Activated naive CD8-positive, alpha-beta T cell (primary cell): ENCODE measurements around the gene DCST1.

Source experiments
- H3K27ac Mint-ChIP-seq: one replicate; pipeline ENCODE4 v1.8.0; 2021; ENCODE audit warnings: mixed read lengths
- H3K27me3 Mint-ChIP-seq: one replicate; pipeline ENCODE4 v1.8.0; 2021; ENCODE audit warnings: mixed read lengths
- H3K36me3 Mint-ChIP-seq: one replicate; pipeline ENCODE4 v1.8.0; 2021; ENCODE audit warnings: mixed read lengths
- H3K4me1 Mint-ChIP-seq: one replicate; pipeline ENCODE4 v1.8.0; 2021; ENCODE audit warnings: low read depth, mixed read lengths
- H3K4me3 Mint-ChIP-seq: one replicate; pipeline ENCODE4 v1.8.0; 2021; ENCODE audit warnings: mild to moderate bottlenecking, mixed read lengths
- H3K9me3 Mint-ChIP-seq: one replicate; pipeline ENCODE4 v1.8.0; 2021; ENCODE audit warnings: low read depth, mixed read lengths

Gene DCST1

GRCh38 chr1:155085504-155086127 is 52.0 kb downstream of the DCST1 start:
- H3K27me3 Mint-ChIP-seq = peaks cover 17% of the 10 kb centered on the region
- H3K4me1 Mint-ChIP-seq = peaks cover 38% of the 10 kb centered on the region
- peak overlapping the region; percentile 93 for H3K27ac Mint-ChIP-seq
- peak overlapping the region; percentile 96 for H3K4me3 Mint-ChIP-seq
- no peaks in the 10 kb centered on the region for H3K9me3 Mint-ChIP-seq
- H3K36me3 Mint-ChIP-seq = no peaks in the 10 kb centered on the region

- peak overlapping the region; percentile 16 for H3K27ac Mint-ChIP-seq
- peak overlapping the region; percentile 49 for H3K4me3 Mint-ChIP-seq
- H3K36me3 Mint-ChIP-seq = no peaks in the 10 kb centered on the region
- H3K9me3 Mint-ChIP-seq = no peaks in the 10 kb centered on the region
- H3K27me3 Mint-ChIP-seq = peaks cover 14% of the 10 kb centered on the region
- H3K4me1 Mint-ChIP-seq = peaks cover 37% of the 10 kb centered on the region
These were observed 52.6 kb downstream of the DCST1 start for GRCh38 chr1:155086128-155086741.

GRCh38 chr1:155086856-155087535 is 53.4 kb downstream of the DCST1 start:
- Mint-ChIP-seq H3K9me3 (no peaks in the 10 kb centered on the region), H3K27me3 (peaks cover 9% of the 10 kb centered on the region), H3K4me3 (no peak overlapping the region), H3K27ac (no peak overlapping the region), H3K4me1 (peaks cover 34% of the 10 kb centered on the region), H3K36me3 (no peaks in the 10 kb centered on the region)

GRCh38 chr1:155091071-155092051 is 57.7 kb downstream of the DCST1 start:
- no peaks in the 10 kb centered on the region for H3K9me3 Mint-ChIP-seq
- no peak overlapping the region for H3K4me3 Mint-ChIP-seq
- H3K27ac Mint-ChIP-seq = peak overlapping the region; percentile 29
- H3K36me3 Mint-ChIP-seq = no peaks in the 10 kb centered on the region
- peaks cover 4% of the 10 kb centered on the region for H3K4me1 Mint-ChIP-seq
- peaks cover 5% of the 10 kb centered on the region for H3K27me3 Mint-ChIP-seq

- Mint-ChIP-seq H3K27me3 (peaks cover 5% of the 10 kb centered on the region), H3K4me1 (peaks cover 4% of the 10 kb centered on the region), H3K9me3 (no peaks in the 10 kb centered on the region), H3K27ac (no peak overlapping the region), H3K4me3 (no peak overlapping the region), H3K36me3 (no peaks in the 10 kb centered on the region)
These were observed 58.5 kb downstream of the DCST1 start for GRCh38 chr1:155092131-155092530.

GRCh38 chr1:155092641-155093040 is 59.0 kb downstream of the DCST1 start:
- H3K27ac Mint-ChIP-seq = no peak overlapping the region
- H3K4me1 Mint-ChIP-seq = peaks cover 4% of the 10 kb centered on the region
- H3K4me3 Mint-ChIP-seq = no peak overlapping the region
- no peaks in the 10 kb centered on the region for H3K36me3 Mint-ChIP-seq
- H3K27me3 Mint-ChIP-seq = peaks cover 5% of the 10 kb centered on the region
- H3K9me3 Mint-ChIP-seq = no peaks in the 10 kb centered on the region

GRCh38 chr1:155093911-155094621 is 60.4 kb downstream of the DCST1 start:
- H3K4me1 Mint-ChIP-seq = peaks cover 4% of the 10 kb centered on the region
- H3K9me3 Mint-ChIP-seq = no peaks in the 10 kb centered on the region
- H3K27me3 Mint-ChIP-seq = peaks cover 4% of the 10 kb centered on the region
- no peak overlapping the region for H3K27ac Mint-ChIP-seq
- H3K4me3 Mint-ChIP-seq = no peak overlapping the region
- H3K36me3 Mint-ChIP-seq = no peaks in the 10 kb centered on the region

- H3K27ac Mint-ChIP-seq = no peak overlapping the region
- no peaks in the 10 kb centered on the region for H3K36me3 Mint-ChIP-seq
- H3K27me3 Mint-ChIP-seq = peaks cover 4% of the 10 kb centered on the region
- H3K9me3 Mint-ChIP-seq = no peaks in the 10 kb centered on the region
- H3K4me1 Mint-ChIP-seq = peaks cover 4% of the 10 kb centered on the region
- H3K4me3 Mint-ChIP-seq = no peak overlapping the region
These were observed 61.0 kb downstream of the DCST1 start for GRCh38 chr1:155094622-155094948.

GRCh38 chr1:155099331-155099730 is 65.7 kb downstream of the DCST1 start:
- Mint-ChIP-seq H3K27me3 (peaks cover 4% of the 10 kb centered on the region), H3K9me3 (no peaks in the 10 kb centered on the region), H3K36me3 (no peaks in the 10 kb centered on the region), H3K4me3 (no peak overlapping the region), H3K4me1 (no peaks in the 10 kb centered on the region), H3K27ac (no peak overlapping the region)
